Osteoblast (primary cell): ENCODE results near the gene FAT1. TPM values are rescaled to one million over a fixed set of nuclear protein-coding genes. Genes with fewer than 3 reads are reported as not detected.

Experiments
- DNase-seq: peaks from one replicate; pipeline ENCODE4 v3.0.0; 2011; ENCODE audit warnings: low spot score, mixed read lengths; ENCODE audit not compliant: insufficient read length; ENCODE audit errors: missing footprints
- H2AFZ ChIP-seq: 2 replicates; pipeline ENCODE4 v1.6.0; 2011; ENCODE audit warnings: mild to moderate bottlenecking, low read length
- H3K27ac ChIP-seq: 2 replicates; pipeline ENCODE4 v1.5.1; 2011; ENCODE audit warnings: mild to moderate bottlenecking, low read depth, low read length, moderate library complexity
- H3K27me3 ChIP-seq: 2 replicates; pipeline ENCODE4 v1.6.0; 2012; ENCODE audit warnings: mild to moderate bottlenecking, control low read depth, inconsistent platforms, low read length, moderate library complexity; ENCODE audit not compliant: insufficient read depth
- H3K36me3 ChIP-seq: 2 replicates; pipeline ENCODE4 v1.5.1; 2011; ENCODE audit warnings: mild to moderate bottlenecking, low read length, control low read depth, moderate library complexity; ENCODE audit not compliant: insufficient read depth
- H3K4me1 ChIP-seq: 2 replicates; pipeline ENCODE4 v1.5.1; 2011; ENCODE audit warnings: mild to moderate bottlenecking, low read length, control low read depth, moderate library complexity; ENCODE audit not compliant: insufficient read depth
- H3K4me2 ChIP-seq: 2 replicates; pipeline ENCODE4 v1.6.0; 2011; ENCODE audit warnings: mild to moderate bottlenecking, low read length; ENCODE audit not compliant: insufficient read depth
- H3K4me3 ChIP-seq: fragments of 200-600 bp; sonication (generic); 3 replicates; pipeline ENCODE4 v1.5.1; 2012; ENCODE audit warnings: mild to moderate bottlenecking, low read length, inconsistent platforms; ENCODE audit not compliant: insufficient read depth
- H3K79me2 ChIP-seq: 2 replicates; pipeline ENCODE4 v1.6.0; 2012; ENCODE audit warnings: mild to moderate bottlenecking, low read length, control low read depth, inconsistent platforms; ENCODE audit not compliant: insufficient read depth
- H3K9me3 ChIP-seq: 2 replicates; pipeline ENCODE4 v1.5.1; 2011; ENCODE audit warnings: low read depth, low read length, control low read depth
- H4K20me1 ChIP-seq: 2 replicates; pipeline ENCODE4 v1.6.0; 2012; ENCODE audit warnings: mild to moderate bottlenecking, low read length, control low read depth; ENCODE audit not compliant: insufficient read depth
- total RNA-seq: library from RNA; depleted of rRNA; stranded (reverse); fragments of >200 nt; gene quantifications from 2 replicates; pipeline ENCODE4 v1.2.3, GENCODE V29; 2012
- TF ChIP-seq, protein P1 (sequence below): IDR thresholded peaks from 2 replicates; pipeline ENCODE4 v1.5.1; 2011; ENCODE audit warnings: mild to moderate bottlenecking, low read depth, low read length, moderate library complexity; ENCODE audit errors: extremely low read depth

FAT1 gene
- total RNA-seq, 1 donor: 522 TPM

DNA sequence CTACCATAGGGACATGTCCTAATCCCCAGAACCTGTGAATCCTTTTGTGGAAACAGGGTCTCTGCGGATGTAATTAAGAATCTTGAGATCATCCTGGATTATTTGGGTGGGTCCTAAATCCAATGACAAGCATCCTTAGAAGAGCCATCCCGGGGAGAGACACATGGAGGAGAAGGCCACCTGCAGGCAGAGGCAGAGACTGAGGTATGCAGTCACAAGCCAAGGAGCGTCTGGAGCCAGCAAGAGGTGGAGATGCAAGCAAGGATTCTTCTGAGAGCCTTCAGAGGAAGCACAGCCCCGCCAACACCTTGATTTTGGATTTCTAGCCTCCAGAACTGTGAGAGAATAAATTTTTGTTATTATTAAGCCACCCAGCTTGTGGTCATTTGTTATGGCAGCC lies 13.8 kb upstream of the FAT1 start:
- no peak for DNase-seq
- Histone ChIP-seq H3K4me1 (peaks cover 10% of the 10 kb centered on the region), H3K27ac (no peak overlapping the region), H3K36me3 (no peaks in the 10 kb centered on the region), H4K20me1 (no peaks in the 10 kb centered on the region), H2AFZ (no peak overlapping the region), H3K4me3 (no peak overlapping the region), H3K27me3 (no peaks in the 10 kb centered on the region), H3K4me2 (no peak overlapping the region), H3K79me2 (no peaks in the 10 kb centered on the region), H3K9me3 (no peaks in the 10 kb centered on the region)
- TF ChIP-seq, protein P1, sequence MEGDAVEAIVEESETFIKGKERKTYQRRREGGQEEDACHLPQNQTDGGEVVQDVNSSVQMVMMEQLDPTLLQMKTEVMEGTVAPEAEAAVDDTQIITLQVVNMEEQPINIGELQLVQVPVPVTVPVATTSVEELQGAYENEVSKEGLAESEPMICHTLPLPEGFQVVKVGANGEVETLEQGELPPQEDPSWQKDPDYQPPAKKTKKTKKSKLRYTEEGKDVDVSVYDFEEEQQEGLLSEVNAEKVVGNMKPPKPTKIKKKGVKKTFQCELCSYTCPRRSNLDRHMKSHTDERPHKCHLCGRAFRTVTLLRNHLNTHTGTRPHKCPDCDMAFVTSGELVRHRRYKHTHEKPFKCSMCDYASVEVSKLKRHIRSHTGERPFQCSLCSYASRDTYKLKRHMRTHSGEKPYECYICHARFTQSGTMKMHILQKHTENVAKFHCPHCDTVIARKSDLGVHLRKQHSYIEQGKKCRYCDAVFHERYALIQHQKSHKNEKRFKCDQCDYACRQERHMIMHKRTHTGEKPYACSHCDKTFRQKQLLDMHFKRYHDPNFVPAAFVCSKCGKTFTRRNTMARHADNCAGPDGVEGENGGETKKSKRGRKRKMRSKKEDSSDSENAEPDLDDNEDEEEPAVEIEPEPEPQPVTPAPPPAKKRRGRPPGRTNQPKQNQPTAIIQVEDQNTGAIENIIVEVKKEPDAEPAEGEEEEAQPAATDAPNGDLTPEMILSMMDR: no peak

DNA sequence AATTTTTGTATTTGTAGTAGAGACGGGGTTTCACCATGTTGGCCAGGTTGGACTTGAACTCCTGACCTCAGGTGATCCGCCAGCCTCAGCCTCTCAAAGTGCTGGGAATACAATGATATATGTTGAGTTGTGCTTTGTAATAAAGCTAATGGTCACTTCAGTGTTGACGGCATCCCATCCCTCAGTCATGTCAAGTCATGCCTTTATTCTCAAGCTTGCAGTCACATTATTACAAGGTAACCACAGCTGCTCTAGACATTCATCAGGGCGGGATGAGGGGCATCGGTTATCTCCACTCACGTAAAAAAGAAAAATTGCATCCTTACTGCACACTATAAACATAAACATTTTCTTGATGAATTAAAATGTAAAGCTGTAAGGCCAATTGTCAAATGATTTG lies 12.8 kb upstream of the FAT1 start:
- no peak overlapping the region for H3K4me3 ChIP-seq
- H4K20me1 ChIP-seq: no peaks in the 10 kb centered on the region
- no peaks in the 10 kb centered on the region for H3K27me3 ChIP-seq
- no peaks in the 10 kb centered on the region for H3K36me3 ChIP-seq
- H3K4me1 ChIP-seq: peaks cover 10% of the 10 kb centered on the region
- no peak overlapping the region for H3K4me2 ChIP-seq
- H3K27ac ChIP-seq: no peak overlapping the region
- H3K9me3 ChIP-seq: no peaks in the 10 kb centered on the region
- H3K79me2 ChIP-seq: no peaks in the 10 kb centered on the region
- TF ChIP-seq, protein P1: no peak
- H2AFZ ChIP-seq: no peak overlapping the region
- DNase-seq: no peak

DNA sequence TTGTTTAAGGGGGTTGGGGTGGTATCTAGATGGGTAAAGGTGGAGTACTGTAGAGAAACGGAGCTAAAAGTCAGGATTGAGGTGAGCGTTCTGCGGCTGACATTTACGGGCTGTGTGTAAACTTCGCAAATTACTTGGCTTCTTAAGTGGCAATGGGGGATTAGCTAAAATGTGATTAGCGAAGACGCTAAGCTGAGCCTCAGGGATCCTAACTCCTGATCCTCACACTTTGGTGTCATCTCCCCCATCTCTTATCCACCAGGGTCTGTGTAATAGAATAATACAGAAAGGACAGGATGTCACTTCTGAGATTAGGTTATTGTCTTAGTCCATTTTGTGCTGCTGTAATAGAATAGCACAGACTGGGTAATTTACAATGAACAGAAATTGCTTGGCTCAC lies 10.6 kb upstream of the FAT1 start:
- H3K27ac ChIP-seq: no peak overlapping the region
- no peak overlapping the region for H2AFZ ChIP-seq
- TF ChIP-seq, protein P1: no peak
- no peak for DNase-seq
- no peaks in the 10 kb centered on the region for H3K9me3 ChIP-seq
- no peaks in the 10 kb centered on the region for H3K27me3 ChIP-seq
- no peaks in the 10 kb centered on the region for H3K79me2 ChIP-seq
- no peak overlapping the region for H3K4me3 ChIP-seq
- H4K20me1 ChIP-seq: no peaks in the 10 kb centered on the region
- H3K36me3 ChIP-seq: no peaks in the 10 kb centered on the region
- H3K4me2 ChIP-seq: no peak overlapping the region
- peaks cover 7% of the 10 kb centered on the region for H3K4me1 ChIP-seq

DNA sequence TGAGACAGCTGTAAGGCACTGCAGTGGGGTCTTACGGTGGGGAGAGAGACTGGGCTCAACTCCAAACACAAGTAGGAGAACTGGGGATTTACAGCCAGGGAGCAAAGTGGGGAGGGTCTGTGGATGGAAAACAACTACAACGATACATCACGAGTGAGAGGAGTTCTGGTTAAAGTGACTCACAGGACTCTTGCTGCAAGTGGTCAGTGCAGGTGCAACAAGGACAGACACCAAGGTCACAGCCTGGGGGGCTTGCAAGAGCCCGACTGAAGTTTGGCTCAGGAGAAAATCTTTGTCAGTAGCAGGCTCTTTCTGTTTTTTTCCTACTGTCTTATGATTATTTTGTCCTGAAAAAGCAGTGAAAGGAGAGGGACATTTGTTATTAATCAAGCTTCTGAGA lies 10.1 kb upstream of the FAT1 start:
- H3K27me3 ChIP-seq: no peaks in the 10 kb centered on the region
- no peak overlapping the region for H3K4me3 ChIP-seq
- peaks cover 11% of the 10 kb centered on the region for H3K4me1 ChIP-seq
- no peak for DNase-seq
- H3K79me2 ChIP-seq: no peaks in the 10 kb centered on the region
- H4K20me1 ChIP-seq: no peaks in the 10 kb centered on the region
- H3K36me3 ChIP-seq: no peaks in the 10 kb centered on the region
- no peak overlapping the region for H3K4me2 ChIP-seq
- no peak overlapping the region for H2AFZ ChIP-seq
- no peak overlapping the region for H3K27ac ChIP-seq
- TF ChIP-seq, protein P1: no peak
- H3K9me3 ChIP-seq: no peaks in the 10 kb centered on the region
